GM21381 (cell line): Measurements from ENCODE around the gene KLHDC9.

Source experiments
- ATAC-seq: cut with Tn5 transposase; IDR thresholded peaks from one replicate; pipeline ENCODE4 v1.9.1; 2021; ENCODE audit warnings: mild to moderate bottlenecking, moderate library complexity; ENCODE audit not compliant: unreplicated experiment

KLHDC9 gene

DNA sequence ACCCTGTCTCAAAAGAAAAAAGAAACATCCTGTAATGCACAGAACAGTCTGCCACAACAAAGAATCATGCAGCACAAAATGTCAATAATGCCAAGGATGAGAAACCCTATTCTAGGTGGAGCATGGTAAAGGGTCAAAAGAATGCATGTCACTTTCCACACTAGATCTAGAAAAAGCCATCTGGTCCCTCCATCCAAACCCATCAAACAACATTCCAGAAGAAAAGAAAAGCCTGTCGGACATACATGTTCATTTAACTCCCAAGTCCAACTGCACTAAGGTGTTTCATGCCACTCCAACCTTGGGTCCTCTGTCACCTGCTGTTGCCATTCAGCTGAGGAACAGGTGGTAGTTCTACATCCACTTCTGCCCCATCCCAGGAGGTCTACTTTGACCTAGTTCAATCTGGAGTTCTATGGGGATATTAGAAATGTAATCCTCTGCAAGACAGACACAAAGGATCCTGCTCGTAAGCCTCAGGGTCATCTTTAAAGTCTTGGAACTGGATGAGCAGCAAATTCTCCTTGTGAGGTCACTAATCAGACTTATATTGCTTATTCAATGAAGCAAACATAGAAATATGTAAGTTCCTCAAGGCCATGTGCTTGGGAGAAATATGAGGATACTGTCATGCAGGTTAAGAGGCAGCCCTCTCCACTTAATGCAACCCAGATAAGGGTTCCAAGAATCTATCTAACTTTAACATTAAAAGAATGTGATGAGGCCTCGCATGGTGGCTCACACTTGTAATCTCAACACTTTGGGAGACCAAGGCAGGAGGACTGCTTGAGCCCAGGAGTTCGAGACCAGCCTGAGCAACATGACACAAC, 30.6 kb downstream of the KLHDC9 start:
- no peak for ATAC-seq

- no peak for ATAC-seq
Measured at GRCh38 chr1:161130266-161130665, 32.1 kb downstream of the KLHDC9 start.

DNA sequence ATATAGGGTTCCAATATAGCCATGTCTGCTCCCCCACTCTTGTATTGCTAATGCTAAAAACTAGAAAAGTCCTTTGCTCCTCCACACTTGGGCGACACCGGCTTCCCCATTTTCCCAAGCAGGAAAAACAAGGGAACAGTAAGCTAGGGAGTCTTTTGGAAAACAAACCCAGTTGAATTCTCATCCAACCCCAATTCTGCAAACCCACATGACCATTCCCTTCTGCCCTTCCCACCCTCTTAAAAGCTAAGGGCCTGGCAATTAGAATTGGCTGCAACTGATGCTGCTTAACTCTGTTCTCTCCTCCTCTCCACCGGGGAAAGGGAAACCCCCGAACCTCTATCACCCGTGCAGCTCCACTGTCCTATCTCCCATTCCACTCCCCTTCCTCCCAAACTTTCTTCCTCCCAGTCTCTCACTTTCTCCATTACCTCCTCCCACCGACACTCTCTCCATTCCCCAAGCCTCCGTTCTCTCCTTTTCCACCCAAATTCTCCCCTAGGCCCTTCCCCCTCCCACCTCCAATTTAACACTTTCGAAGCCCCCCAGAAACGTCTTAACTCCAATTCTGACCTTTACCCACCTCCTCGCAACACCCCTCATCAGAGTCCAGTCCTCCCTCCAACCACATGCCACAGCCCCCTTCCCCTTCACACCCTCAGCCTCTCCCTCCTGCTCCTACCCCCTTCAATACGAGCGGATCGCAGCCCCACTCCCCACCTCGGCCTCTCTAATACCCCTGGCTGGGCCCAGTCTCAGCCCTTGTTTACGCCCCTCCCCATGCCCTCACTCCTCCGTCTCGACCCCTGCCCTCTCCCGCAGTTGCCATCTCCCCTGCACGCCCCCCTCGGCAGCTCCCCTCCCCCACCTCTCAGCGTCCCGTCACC, 33.6 kb downstream of the KLHDC9 start:
- ATAC-seq: no peak

DNA sequence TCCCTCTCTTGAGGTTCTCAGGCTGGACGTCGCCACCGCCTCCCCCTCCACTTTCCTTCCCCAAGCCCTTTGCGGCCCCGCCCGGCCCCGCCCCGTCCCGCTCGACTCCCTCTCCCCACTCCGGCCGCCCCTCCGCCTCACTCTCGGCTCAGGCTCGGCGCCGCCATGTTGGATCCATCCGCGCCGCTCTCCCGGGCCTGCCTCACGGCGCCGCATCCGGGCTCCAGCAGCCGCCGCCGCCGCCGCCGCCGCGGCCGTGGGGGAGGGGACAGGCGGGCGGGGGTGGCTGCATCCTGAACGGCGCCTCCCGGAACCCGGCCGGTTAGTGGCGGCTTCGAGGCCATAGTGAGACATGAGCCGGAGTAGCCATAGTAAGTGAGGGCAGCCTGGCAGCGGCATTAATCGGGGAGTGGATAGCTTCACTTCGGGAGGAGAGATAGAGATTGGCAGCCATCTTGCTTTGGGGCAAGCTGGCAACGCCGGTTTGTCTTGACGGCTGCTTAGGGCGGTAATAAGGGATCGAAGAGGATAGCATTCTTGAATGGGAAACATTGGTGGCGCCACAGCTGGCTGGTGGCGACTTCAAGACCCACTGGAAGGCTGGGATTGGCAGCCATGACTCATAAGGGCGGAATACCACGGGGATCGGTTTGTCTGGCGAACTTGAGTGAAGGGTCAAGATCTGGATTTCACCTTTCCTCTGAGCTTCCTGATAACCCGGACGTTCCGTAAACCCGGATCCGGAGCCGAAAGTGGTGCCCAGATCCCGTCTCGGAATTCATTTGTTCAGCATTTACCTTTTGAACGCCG, 34.5 kb downstream of the KLHDC9 start, which contains the start of gene DEDD:
TSS of gene DEDD (minus strand) at position 258 of the 810 bp plus-strand sequence. CDS start 8,205 bp downstream, outside the sequence.
- peak; percentile 86 for ATAC-seq

GRCh38 chr1:161133220-161133740, 35.1 kb downstream of the KLHDC9 start:
- ATAC-seq: peak; percentile 7

GRCh38 chr1:161137881-161138280, 39.7 kb downstream of the KLHDC9 start:
- ATAC-seq: no peak

- no peak for ATAC-seq
Measured at GRCh38 chr1:161138431-161138830, 40.3 kb downstream of the KLHDC9 start.

DNA sequence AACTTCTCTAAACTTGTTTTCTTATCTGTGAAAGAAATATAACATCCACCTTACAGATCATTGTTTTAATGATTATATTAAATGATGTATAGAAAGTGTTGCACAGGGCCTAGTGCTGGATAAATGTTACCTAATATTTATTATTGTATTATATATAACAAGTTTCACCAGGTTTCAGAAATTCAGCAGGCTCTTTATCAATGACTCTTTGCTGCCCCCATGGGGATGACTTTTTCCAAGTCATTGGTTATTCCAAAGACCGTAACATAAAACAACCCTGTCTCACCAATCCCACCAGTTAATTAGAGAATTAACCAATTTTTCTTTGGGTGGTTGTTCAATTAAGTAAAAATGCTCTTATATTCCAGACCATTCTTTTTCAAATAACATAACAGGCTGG, 41.6 kb downstream of the KLHDC9 start:
- ATAC-seq: no peak

DNA sequence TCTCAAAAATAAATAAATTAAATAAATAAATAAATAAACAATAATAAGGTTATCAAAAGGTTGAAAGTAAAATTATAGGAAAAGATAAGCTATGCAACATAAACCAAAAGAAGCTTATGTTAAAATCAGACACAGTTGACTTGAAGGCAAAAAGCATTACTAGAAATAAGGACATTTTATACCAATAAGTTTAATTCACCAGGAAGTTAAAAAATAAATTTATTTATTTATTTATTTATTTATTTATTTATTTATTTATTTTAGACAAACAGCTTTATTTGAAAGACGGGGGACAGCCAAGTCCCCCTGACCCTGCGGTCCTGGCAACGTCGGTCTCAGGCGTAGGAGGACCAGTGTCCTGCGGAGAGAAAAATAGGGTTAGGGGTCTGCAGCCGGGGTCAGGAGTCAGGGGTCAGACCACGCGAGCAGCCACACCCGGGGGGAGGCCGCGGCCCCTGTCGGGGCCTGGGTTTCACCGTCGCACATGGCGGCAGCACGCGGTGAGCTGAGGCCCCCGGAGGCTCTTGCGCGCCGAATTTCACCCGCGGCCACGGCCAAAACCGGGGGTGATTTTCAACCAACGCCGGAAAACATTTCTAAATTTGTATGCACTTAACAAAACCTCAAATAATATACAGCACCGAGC, 42.7 kb downstream of the KLHDC9 start:
- ATAC-seq: no peak

DNA sequence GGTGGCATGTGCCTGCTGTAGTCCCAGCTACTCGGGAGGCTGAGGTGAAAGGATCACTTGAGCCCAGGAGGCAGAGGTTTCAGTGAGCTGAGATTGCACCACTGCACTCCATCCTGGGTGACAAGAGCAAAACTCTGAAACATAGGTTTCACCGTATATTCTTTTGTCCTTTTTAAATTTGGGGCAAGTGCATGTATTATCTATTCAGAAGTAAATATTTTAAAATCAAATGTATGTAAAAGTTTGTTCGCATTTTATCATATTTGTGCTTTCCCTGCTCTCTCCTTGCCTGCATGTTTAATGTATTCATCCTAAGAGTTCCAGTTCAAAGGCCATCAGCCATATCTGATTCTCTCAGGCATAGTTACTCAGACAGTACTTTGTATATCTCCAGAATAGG, 47.7 kb downstream of the KLHDC9 start:
- ATAC-seq: no peak
